ENCODE measurements around the gene PSMB10. TPM values are rescaled to one million over a fixed set of nuclear protein-coding genes. Genes with fewer than 3 reads are reported as not detected.
A peak's percentile ranks its signal among the peaks of the same experiment; 100 is the strongest.
"Not testable (repeated sequence)": the region's sequence is repeated elsewhere in the genome, so short reads cannot be mapped to it uniquely, and the experiment has no call there.

PSMB10 gene
- total RNA-seq, 2 donors from 2014 or later, result 114 to 164 TPM

GRCh38 chr16:67944690-67945391, 8.2 kb upstream of the PSMB10 start:
- ATAC-seq (no peak), DNase-seq (no peak)
- intact Hi-C loops (cut with DNase I, micrococcal nuclease), result no loop called here

- DNase-seq (peak; percentile 44 to 72), ATAC-seq (peak; percentile 35)
- intact Hi-C loops (cut with DNase I, micrococcal nuclease), result no loop called here
These were observed 7.2 kb upstream of the PSMB10 start, which contains the start of gene LCAT for GRCh38 chr16:67943619-67944504. TSS of gene LCAT (minus strand) at chr16:67944120. CDS start at chr16:67944101, 19 bp downstream.

GRCh38 chr16:67943256-67943618, 6.6 kb upstream of the PSMB10 start:
- DNase-seq, result no peak

GRCh38 chr16:67942510-67943255, 6.0 kb upstream of the PSMB10 start:
- intact Hi-C loops (cut with DNase I, micrococcal nuclease), result no loop called here
- peak; percentile 4 for ATAC-seq
- DNase-seq, result no peak

More at GRCh38 chr16:67943256-67943618, 6.6 kb upstream of the PSMB10 start:
- ATAC-seq, result no peak
- intact Hi-C loops (cut with DNase I, micrococcal nuclease), result no loop called here

GRCh38 chr16:67942200-67942509, 5.5 kb upstream of the PSMB10 start:
- peak in 1 of 2 donors; percentile 38 for DNase-seq
- peak; percentile 60 for ATAC-seq
- intact Hi-C loops (cut with DNase I, micrococcal nuclease), result no loop called here

- ATAC-seq (no peak), DNase-seq (no peak)
- intact Hi-C loops (cut with DNase I, micrococcal nuclease), result no loop called here
These were observed 5.0 kb upstream of the PSMB10 start for GRCh38 chr16:67941469-67942199.

GRCh38 chr16:67940446-67941089, 3.9 kb upstream of the PSMB10 start:
- no peak for DNase-seq
- intact Hi-C loops (cut with DNase I, micrococcal nuclease), result no loop called here
- ATAC-seq, result no peak

GRCh38 chr16:67939507-67940445, 3.1 kb upstream of the PSMB10 start:
- peak; percentile 56 to 82 for DNase-seq
- ATAC-seq, result no peak
- intact Hi-C loops (cut with DNase I, micrococcal nuclease), result no loop called here

GRCh38 chr16:67937713-67938112, 1.1 kb upstream of the PSMB10 start:
- DNase-seq; ATAC-seq; intact Hi-C loops (cut with DNase I, micrococcal nuclease): not testable (repeated sequence)

- DNase-seq (peak in 1 of 2 donors; percentile 83), ATAC-seq (peak; percentile 2)
- intact Hi-C loops (cut with DNase I, micrococcal nuclease), result no loop called here
These were observed 393 bp upstream of the PSMB10 start for GRCh38 chr16:67936880-67937605.

GRCh38 chr16:67935402-67936123, 1.1 kb downstream of the PSMB10 start:
- intact Hi-C loops (cut with DNase I, micrococcal nuclease), result no loop called here
- DNase-seq (peak; percentile 97 to 98), ATAC-seq (peak; percentile 88)

GRCh38 chr16:67935101-67935401, 1.6 kb downstream of the PSMB10 start:
- ATAC-seq (no peak), DNase-seq (no peak)
- intact Hi-C loops (cut with DNase I, micrococcal nuclease), result no loop called here

GRCh38 chr16:67934306-67935100, 2.1 kb downstream of the PSMB10 start:
- intact Hi-C loops (cut with DNase I, micrococcal nuclease), result no loop called here

GRCh38 chr16:67933805-67934204, 2.8 kb downstream of the PSMB10 start:
- no peak for DNase-seq
- no peak for ATAC-seq
- intact Hi-C loops (cut with DNase I, micrococcal nuclease), result no loop called here

More at GRCh38 chr16:67934306-67935100, 2.1 kb downstream of the PSMB10 start:
- DNase-seq (no peak), ATAC-seq (no peak)

- DNase-seq (no peak), ATAC-seq (no peak)
- intact Hi-C loops (cut with DNase I, micrococcal nuclease), result no loop called here
These were observed 4.2 kb downstream of the PSMB10 start for GRCh38 chr16:67932462-67932840.
